ENCODE data around the gene PITRM1. TPM values are rescaled to one million over a fixed set of nuclear protein-coding genes. Genes with fewer than 3 reads are reported as not detected.
"Not testable (repeated sequence)": the region's sequence is repeated elsewhere in the genome, so short reads cannot be mapped to it uniquely, and the experiment has no call there.

PITRM1 gene
- total RNA-seq, 1 donor from 2014 or later: 46.6 TPM

- no peak overlapping the region for H3K4me3 Mint-ChIP-seq
- no peak for TF ChIP-seq CTCF (conservative IDR thresholded peaks at IDR 0.05)
- H3K27me3 Mint-ChIP-seq (ENCODE audit: low read depth): no peaks in the 10 kb centered on the region
- peaks cover 7% of the 10 kb centered on the region for H3K4me1 Mint-ChIP-seq
- H3K9me3 Mint-ChIP-seq: no peaks in the 10 kb centered on the region
- H3K27ac Mint-ChIP-seq (ENCODE audit: unreplicated experiment): no peak overlapping the region
- H3K36me3 Mint-ChIP-seq (ENCODE audit: low read depth): peaks cover 2% of the 10 kb centered on the region
- DNase-seq (ENCODE audit: low read depth, low spot score): no peak
These were observed 65.6 kb downstream of the PITRM1 start for GRCh38 chr10:3106928-3107425.

GRCh38 chr10:3106328-3106727 lies 66.3 kb downstream of the PITRM1 start:
- not testable (repeated sequence) for H3K4me1 Mint-ChIP-seq; H3K36me3 Mint-ChIP-seq (ENCODE audit: low read depth)

GRCh38 chr10:3105905-3106304 lies 66.7 kb downstream of the PITRM1 start:
- Mint-ChIP-seq H3K9me3 (no peaks in the 10 kb centered on the region), H3K36me3 (ENCODE audit: low read depth) (peaks cover 6% of the 10 kb centered on the region), H3K4me3 (no peak overlapping the region), H3K27me3 (ENCODE audit: low read depth) (no peaks in the 10 kb centered on the region), H3K4me1 (peaks cover 4% of the 10 kb centered on the region), H3K27ac (ENCODE audit: unreplicated experiment) (no peak overlapping the region)
- no peak for TF ChIP-seq CTCF (conservative IDR thresholded peaks at IDR 0.05)
- DNase-seq (ENCODE audit: low read depth, low spot score): no peak

More at GRCh38 chr10:3106328-3106727, 66.3 kb downstream of the PITRM1 start:
- H3K4me3 Mint-ChIP-seq; H3K9me3 Mint-ChIP-seq; H3K27ac Mint-ChIP-seq (ENCODE audit: unreplicated experiment); DNase-seq (ENCODE audit: low read depth, low spot score); H3K27me3 Mint-ChIP-seq (ENCODE audit: low read depth): not testable (repeated sequence)

GRCh38 chr10:3105166-3105565 lies 67.4 kb downstream of the PITRM1 start:
- Mint-ChIP-seq H3K36me3 (ENCODE audit: low read depth) (peaks cover 7% of the 10 kb centered on the region), H3K9me3 (no peaks in the 10 kb centered on the region), H3K4me1 (no peaks in the 10 kb centered on the region), H3K27ac (ENCODE audit: unreplicated experiment) (no peak overlapping the region), H3K27me3 (ENCODE audit: low read depth) (no peaks in the 10 kb centered on the region), H3K4me3 (no peak overlapping the region)
- no peak for DNase-seq (ENCODE audit: low read depth, low spot score)
- no peak for TF ChIP-seq CTCF (conservative IDR thresholded peaks at IDR 0.05)

GRCh38 chr10:3104251-3104918 lies 68.2 kb downstream of the PITRM1 start:
- Mint-ChIP-seq H3K4me1 (no peaks in the 10 kb centered on the region), H3K4me3 (no peak overlapping the region), H3K27ac (ENCODE audit: unreplicated experiment) (no peak overlapping the region), H3K27me3 (ENCODE audit: low read depth) (no peaks in the 10 kb centered on the region), H3K9me3 (no peaks in the 10 kb centered on the region), H3K36me3 (ENCODE audit: low read depth) (peaks cover 10% of the 10 kb centered on the region)
- DNase-seq (ENCODE audit: low read depth, low spot score): no peak
- TF ChIP-seq CTCF (conservative IDR thresholded peaks at IDR 0.05): no peak

- no peak for TF ChIP-seq CTCF (conservative IDR thresholded peaks at IDR 0.05)
- no peak overlapping the region for H3K4me3 Mint-ChIP-seq
- peaks cover 5% of the 10 kb centered on the region for H3K4me1 Mint-ChIP-seq
- no peaks in the 10 kb centered on the region for H3K27me3 Mint-ChIP-seq (ENCODE audit: low read depth)
- H3K27ac Mint-ChIP-seq (ENCODE audit: unreplicated experiment): no peak overlapping the region
- peaks cover 10% of the 10 kb centered on the region for H3K36me3 Mint-ChIP-seq (ENCODE audit: low read depth)
- DNase-seq (ENCODE audit: low read depth, low spot score): no peak
- H3K9me3 Mint-ChIP-seq: no peaks in the 10 kb centered on the region
These were observed 68.9 kb downstream of the PITRM1 start for GRCh38 chr10:3103646-3104045.
